OCI-LY3 (cell line): Measurements from ENCODE around the gene MYOF.

Experiments used
- CTCF ChIP-seq: fragments of 200-600, 300-600 bp; sonication (generic); IDR thresholded peaks from 2 replicates; pipeline ENCODE4 v1.5.1; 2014; ENCODE audit warnings: antibody characterized with exemption, low read length, low read depth
- EZH2phosphoT487 ChIP-seq: fragments of 200-600 bp; shearing (Covaris generic); IDR thresholded peaks from 2 replicates; pipeline ENCODE4 v1.6.1; 2018; ENCODE audit warnings: antibody characterized with exemption, mixed run types, low read depth

GRCh38 chr10:93516006-93516380, 33.9 kb upstream of the MYOF start:
- TF ChIP-seq CTCF = no peak
- no peak for TF ChIP-seq EZH2phosphoT487
